ENCODE results near the gene CD83. TPM values are rescaled to one million over a fixed set of nuclear protein-coding genes. Genes with fewer than 3 reads are reported as not detected.

CD83 gene
- total RNA-seq, 2 experiments from 2014 or later = 15.0 to 26.2 TPM

- H3K79me2 ChIP-seq (ENCODE audit: insufficient read depth, low read depth, low read length) = no peaks in the 10 kb centered on the region
- BruUV-seq (replicated peaks) = no TSS peak
- ChIA-PET CTCF (ENCODE audit: unreplicated experiment) (no interaction called here), POLR2A (no interaction called here)
- H3K4me1 ChIP-seq (ENCODE audit: insufficient read depth, low read length, poor library complexity, severe bottlenecking) = no peaks in the 10 kb centered on the region
- no peaks in the 10 kb centered on the region for H3K9me2 ChIP-seq (ENCODE audit: insufficient read depth, low read length)
- DNase-seq (ENCODE audit: low spot score) = no peak
- TF ChIP-seq EZH2phosphoT487 (IDR thresholded peaks at IDR 0.05; ENCODE audit: borderline replicate concordance, low read depth, low read length) = no peak
- H2AFZ ChIP-seq (ENCODE audit: low read length) = no peak overlapping the region
- H4K20me1 ChIP-seq (ENCODE audit: insufficient read depth, low read length) = no peaks in the 10 kb centered on the region
- no peak overlapping the region for H3K4me2 ChIP-seq (ENCODE audit: low read length)
- no peak overlapping the region for H3K4me3 ChIP-seq (ENCODE audit: low read depth, low read length, poor library complexity, severe bottlenecking)
- H3K27ac ChIP-seq (ENCODE audit: low read depth, low read length, poor library complexity, severe bottlenecking) = no peak overlapping the region
- no peaks in the 10 kb centered on the region for H3K9me3 ChIP-seq (ENCODE audit: low read length)
- intact Hi-C loops (cut with micrococcal nuclease; ENCODE audit: unreplicated experiment) = no loop called here
- no peaks in the 10 kb centered on the region for H3K36me3 ChIP-seq (ENCODE audit: insufficient read depth, low read length)
These were observed 60.5 kb downstream of the CD83 start for GRCh38 chr6:14178083-14178445.

- Histone ChIP-seq H3K4me2 (ENCODE audit: low read length) (no peak overlapping the region), H3K9me2 (ENCODE audit: insufficient read depth, low read length) (no peaks in the 10 kb centered on the region), H4K20me1 (ENCODE audit: insufficient read depth, low read length) (no peaks in the 10 kb centered on the region), H3K9me3 (ENCODE audit: low read length) (no peaks in the 10 kb centered on the region), H3K4me3 (ENCODE audit: low read depth, low read length, poor library complexity, severe bottlenecking) (no peak overlapping the region), H3K36me3 (ENCODE audit: insufficient read depth, low read length) (no peaks in the 10 kb centered on the region), H3K4me1 (ENCODE audit: insufficient read depth, low read length, poor library complexity, severe bottlenecking) (no peaks in the 10 kb centered on the region), H2AFZ (ENCODE audit: low read length) (no peak overlapping the region), H3K79me2 (ENCODE audit: insufficient read depth, low read depth, low read length) (no peaks in the 10 kb centered on the region), H3K27ac (ENCODE audit: low read depth, low read length, poor library complexity, severe bottlenecking) (no peak overlapping the region)
- TF ChIP-seq CTCF (conservative IDR thresholded peaks at IDR 0.05; ENCODE audit: low read length) (no peak), EZH2phosphoT487 (IDR thresholded peaks at IDR 0.05; ENCODE audit: borderline replicate concordance, low read depth, low read length) (no peak)
- BruUV-seq (replicated peaks) = no TSS peak
- DNase-seq (ENCODE audit: low spot score) = no peak
- POLR2A ChIA-PET = no interaction called here
- CTCF ChIA-PET (ENCODE audit: unreplicated experiment) = no interaction called here
- intact Hi-C loops (cut with micrococcal nuclease; ENCODE audit: unreplicated experiment) = no loop called here
These were observed 63.0 kb downstream of the CD83 start for GRCh38 chr6:14180609-14181008.

GRCh38 chr6:14182916-14183315, 65.3 kb downstream of the CD83 start:
- ChIA-PET CTCF (ENCODE audit: unreplicated experiment) (no interaction called here), POLR2A (interaction anchor here (1.1 kb wide), 1 partner anchor 21 kb away, joined by 3 read pairs; no protein-coding TSS in a partner anchor)
- Histone ChIP-seq H3K27ac (ENCODE audit: low read depth, low read length, poor library complexity, severe bottlenecking) (no peak overlapping the region), H3K9me3 (ENCODE audit: low read length) (no peaks in the 10 kb centered on the region), H4K20me1 (ENCODE audit: insufficient read depth, low read length) (no peaks in the 10 kb centered on the region), H3K9me2 (ENCODE audit: insufficient read depth, low read length) (no peaks in the 10 kb centered on the region), H3K4me2 (ENCODE audit: low read length) (no peak overlapping the region), H3K4me1 (ENCODE audit: insufficient read depth, low read length, poor library complexity, severe bottlenecking) (no peaks in the 10 kb centered on the region), H3K4me3 (ENCODE audit: low read depth, low read length, poor library complexity, severe bottlenecking) (no peak overlapping the region), H2AFZ (ENCODE audit: low read length) (no peak overlapping the region), H3K79me2 (ENCODE audit: insufficient read depth, low read depth, low read length) (no peaks in the 10 kb centered on the region), H3K36me3 (ENCODE audit: insufficient read depth, low read length) (no peaks in the 10 kb centered on the region)
- intact Hi-C loops (cut with micrococcal nuclease; ENCODE audit: unreplicated experiment) = no loop called here
- TF ChIP-seq CTCF (conservative IDR thresholded peaks at IDR 0.05; ENCODE audit: low read length) (no peak), EZH2phosphoT487 (IDR thresholded peaks at IDR 0.05; ENCODE audit: borderline replicate concordance, low read depth, low read length) (no peak)
- no peak for DNase-seq (ENCODE audit: low spot score)
- BruUV-seq (replicated peaks) = no TSS peak

Small RNA genes lying within 50 kb of the gene (small RNA-seq; reads per million reads assigned to genes)
- gene RNU7-133P = not detected

Other genes starting within 250 kb of the CD83 start
- gene RNF182, start 192.8 kb upstream of the CD83 start, total RNA-seq (2014; rRNA removed; shearing (Covaris generic)) = not detected in 2 replicates
- gene RNF182, start 192.8 kb upstream of the CD83 start, total RNA-seq (2022) = not detected in 2 replicates

Measured in OCI-LY7 (cell line).